HT-29 (cell line): ENCODE results near the gene SP5. TPM values are rescaled to one million over a fixed set of nuclear protein-coding genes. Genes with fewer than 3 reads are reported as not detected.
"Not testable (repeated sequence)": the region's sequence is repeated elsewhere in the genome, so short reads cannot be mapped to it uniquely, and the experiment has no call there.

Experiments
- DNase-seq: peaks from one replicate; pipeline ENCODE4 v3.0.0-alpha.2; 2015; ENCODE audit warnings: low spot score
- total RNA-seq: library from RNA; depleted of rRNA; stranded (reverse); fragments of >200 nt; shearing (Covaris generic); gene quantifications from 2 replicates; pipeline ENCODE4 v1.2.3, GENCODE V29; 2014

SP5 gene
- total RNA-seq, 1 experiment from 2014 or later = 15.1 TPM

- peak; percentile 39 for DNase-seq
These were observed 3.9 kb upstream of the SP5 start for GRCh38 chr2:170711196-170711773.

DNA sequence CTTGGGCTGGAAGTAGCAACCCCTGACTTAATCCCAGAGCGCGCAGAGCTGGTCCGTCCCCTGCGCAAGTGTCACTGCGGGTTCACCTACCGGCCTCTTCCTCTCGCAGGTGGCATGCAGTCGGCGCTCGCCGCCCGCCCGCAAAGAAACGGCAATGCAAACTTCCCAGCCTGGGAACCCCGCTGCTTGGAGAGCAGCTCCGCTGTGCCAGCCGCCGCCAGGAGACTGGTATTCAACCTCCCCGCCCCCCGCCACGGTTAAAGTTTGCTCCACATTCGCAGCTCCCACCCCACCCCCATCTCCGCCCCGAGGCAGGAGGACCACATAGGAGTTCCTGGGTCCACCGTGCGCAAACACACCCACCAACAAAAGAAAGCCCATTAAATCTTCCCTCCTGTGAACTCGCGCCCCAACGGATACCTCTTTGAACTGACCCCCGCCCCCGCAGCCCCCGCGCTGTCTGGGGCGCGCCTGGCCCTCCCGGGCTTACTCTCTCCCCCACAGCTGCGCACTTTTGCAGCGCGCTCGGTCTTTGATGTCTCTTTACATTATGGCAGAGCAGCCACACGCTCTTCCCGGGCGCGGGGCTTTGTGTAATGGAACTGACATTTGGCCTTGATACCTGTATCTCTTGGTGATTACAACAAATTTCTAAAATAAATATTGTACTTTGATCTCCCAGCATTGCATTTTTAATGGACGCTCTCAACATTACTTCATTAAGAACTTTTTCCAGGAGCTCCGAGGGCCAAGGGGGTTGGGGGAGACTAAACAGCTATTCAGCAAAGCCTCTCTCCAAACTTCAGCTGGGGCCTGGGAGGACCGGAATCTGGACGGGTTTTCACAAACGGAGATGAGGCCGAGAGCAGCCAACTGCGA, 3.1 kb upstream of the SP5 start:
- DNase-seq = peak; percentile 56

GRCh38 chr2:170712653-170713542, 2.2 kb upstream of the SP5 start:
- DNase-seq = no peak

GRCh38 chr2:170713543-170714380, 1.4 kb upstream of the SP5 start:
- peak; percentile 40 for DNase-seq

DNA sequence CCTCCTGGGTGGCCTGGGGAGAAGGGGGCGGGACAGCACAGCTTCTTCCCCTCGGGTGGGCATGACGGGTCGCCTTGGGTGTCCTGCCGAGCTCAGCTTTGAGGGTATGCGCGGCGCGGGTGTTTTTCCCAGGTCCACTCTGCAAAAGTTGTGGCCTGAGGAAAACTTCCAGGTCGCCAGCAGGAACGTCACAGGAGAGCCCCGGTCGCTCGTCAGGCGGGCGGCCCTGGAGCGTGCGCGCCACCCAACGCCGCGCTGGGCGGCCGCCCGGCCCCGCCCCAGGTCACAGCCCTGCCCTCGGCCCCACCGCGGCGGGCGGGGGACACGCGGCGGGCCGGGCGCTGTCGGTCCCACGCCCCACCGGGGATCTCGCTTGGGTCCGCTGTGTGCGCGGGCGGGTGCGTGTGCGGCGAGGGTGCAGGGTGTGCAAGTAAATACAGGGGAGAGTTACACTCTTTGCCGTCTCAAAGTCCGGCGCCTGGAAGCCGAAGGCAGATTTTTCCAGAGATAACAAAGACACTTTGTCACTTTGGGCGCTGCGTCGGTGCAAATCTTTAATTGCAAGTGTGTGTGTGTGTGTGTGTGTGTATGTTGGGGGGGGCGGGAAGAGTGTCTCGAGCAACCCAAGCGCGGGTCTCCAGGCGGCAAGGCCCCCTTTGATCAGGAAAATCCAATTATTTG, 616 bp upstream of the SP5 start:
- peak; percentile 71 for DNase-seq

GRCh38 chr2:170715932-170716777, 1.0 kb downstream of the SP5 start:
- peak; percentile 35 for DNase-seq

- DNase-seq = no peak
These were observed 1.9 kb downstream of the SP5 start for GRCh38 chr2:170716851-170717598.

DNA sequence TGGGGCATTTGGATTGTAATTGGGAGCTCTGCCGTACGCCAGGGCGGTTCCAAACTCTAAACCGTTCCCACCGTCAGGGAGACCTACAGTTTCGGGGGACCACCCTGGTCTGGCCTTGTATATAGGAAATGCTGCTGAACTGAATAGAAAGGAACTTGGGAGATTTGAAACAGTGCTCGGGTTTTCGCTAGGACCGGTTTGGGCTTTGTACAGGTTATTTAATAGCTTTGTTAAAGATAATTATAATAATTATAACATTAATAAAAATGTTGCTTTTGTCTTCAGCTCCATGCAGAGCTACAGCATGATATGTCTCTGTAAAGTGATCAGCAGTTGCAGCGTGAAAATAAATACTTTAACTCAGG, 2.4 kb downstream of the SP5 start:
- no peak for DNase-seq

DNA sequence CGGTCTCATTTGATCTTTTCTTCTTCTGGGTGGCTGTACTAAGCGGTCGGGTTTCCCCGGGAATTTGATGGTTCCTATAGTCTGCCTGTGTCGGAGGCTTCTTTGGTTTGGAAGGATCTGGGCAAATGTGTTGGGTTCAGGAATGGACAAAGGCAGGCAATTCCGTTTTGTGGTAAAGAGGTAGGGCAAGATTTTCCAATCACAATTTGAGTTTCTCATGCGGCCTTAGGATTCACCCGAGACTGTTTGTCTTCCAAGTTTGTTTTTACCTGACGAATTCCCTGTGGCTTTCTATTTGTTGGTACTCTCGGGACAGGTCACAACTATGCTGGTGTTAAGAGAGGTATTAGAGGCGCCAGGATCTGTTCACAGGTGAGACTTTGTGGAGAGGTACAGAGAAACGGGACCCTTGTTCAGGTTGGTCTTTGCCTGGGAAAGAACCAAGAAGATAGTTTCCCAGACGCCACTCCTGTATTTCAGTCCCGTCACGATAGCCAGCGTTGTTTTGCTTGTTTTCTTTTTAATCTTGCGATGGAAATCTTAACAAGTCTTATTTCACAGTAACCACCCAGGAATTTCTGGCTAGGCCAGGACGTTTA, 3.0 kb downstream of the SP5 start:
- no peak for DNase-seq

DNA sequence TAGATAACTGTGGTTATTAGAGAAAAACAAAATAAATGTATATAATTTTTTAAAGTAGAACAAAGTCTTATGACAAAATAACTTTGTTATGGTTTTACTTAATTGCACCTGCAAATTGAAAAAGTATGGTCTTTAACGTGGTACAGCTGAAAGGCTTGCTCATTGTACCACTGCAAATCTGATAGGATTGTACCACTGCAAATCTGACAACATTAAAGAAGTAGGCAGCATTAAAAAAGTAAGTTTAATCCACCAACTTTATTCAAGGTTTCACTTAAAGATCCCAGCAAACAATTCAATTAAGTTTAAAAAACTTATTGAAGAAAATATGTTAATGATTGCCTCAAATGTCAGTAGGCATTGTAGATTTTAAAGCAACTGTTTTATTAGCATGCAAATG, 4.7 kb downstream of the SP5 start:
- DNase-seq = no peak

- DNase-seq = no peak
These were observed 6.5 kb downstream of the SP5 start for GRCh38 chr2:170721678-170722077.

- no peak for DNase-seq
These were observed 7.2 kb downstream of the SP5 start for GRCh38 chr2:170722301-170722700.

- no peak for DNase-seq
These were observed 8.4 kb downstream of the SP5 start for GRCh38 chr2:170723446-170723958.

DNA sequence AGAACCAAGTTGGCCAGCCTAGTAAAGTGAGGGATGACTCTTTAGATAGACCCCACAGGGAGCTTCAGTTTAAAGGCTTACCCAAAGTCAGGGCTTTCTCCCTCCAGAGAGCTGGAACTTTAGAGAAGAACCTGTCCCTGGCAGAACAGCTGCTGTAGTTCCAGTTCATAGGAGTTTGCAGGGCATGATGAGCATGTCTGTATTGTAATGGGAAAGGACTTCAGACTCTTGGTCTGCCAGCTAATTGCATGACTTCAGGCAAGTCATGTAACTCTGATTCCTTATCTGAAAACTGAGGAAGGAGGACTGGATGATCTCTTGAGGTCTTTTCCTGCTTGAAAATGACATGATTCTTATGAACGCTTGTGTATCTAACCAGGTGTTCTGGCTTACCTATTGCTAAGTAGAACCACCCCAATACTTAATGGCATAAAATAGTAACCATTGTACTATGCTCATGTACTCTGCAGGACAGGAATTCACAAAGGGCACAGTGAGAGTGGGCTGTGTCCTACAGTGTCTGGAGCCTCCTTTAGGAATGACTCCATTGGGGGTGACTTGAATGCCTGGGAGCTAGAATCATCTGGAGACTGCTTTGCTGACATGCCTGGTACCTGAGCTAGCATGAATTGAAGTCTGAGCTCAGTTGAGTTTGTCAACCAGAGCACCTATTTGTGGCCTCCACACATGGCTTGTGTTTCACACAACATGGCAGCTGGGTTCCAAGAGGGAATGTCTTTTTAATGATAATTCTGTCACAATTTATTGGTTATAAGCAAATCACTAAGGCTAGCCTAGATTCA, 18.9 kb downstream of the SP5 start:
- DNase-seq = no peak

DNA sequence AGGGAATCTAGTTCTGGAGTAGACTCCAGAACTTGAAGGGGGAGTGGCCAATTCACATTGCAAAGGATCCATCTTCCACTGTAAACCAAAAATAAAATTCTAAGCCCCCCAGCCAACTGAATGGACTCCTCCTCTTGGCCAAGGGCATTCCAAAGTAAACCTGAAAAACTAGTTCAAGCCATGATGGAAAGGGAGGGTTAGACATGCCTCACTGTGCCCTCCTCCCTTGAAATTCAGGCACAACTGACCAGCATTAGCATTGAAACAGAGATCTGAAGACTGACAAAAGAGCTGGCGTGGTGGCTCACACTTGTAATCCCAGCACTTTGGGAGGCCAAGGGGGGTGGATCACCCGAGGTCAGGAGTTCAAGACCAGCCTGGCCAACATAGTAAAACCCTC, 19.5 kb downstream of the SP5 start:
- DNase-seq = not testable (repeated sequence)

- DNase-seq = no peak
These were observed 21.5 kb downstream of the SP5 start for GRCh38 chr2:170736628-170737027.

GRCh38 chr2:170737406-170737805, 22.3 kb downstream of the SP5 start:
- no peak for DNase-seq

DNA sequence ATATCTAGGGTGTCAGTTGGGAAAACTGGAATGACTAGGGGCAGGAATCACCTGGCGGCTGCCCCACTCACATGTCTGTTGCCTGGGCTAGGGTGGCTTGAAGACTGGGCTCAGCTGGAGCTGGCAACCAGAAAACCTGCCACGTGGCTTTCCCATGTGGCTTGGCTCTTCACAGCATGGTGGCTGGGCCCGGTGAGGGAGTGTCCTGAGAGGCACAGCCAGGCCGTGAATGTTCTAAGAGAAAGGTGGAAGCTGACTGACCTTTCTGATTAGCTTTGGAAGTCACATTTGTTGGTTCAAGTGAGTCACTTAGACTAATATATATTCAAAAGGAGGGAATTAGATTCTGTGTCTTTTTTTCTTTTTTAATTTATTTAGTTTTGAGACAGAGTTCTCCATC, 22.7 kb downstream of the SP5 start:
- DNase-seq = no peak
